Lower lobe of right lung (tissue), 2 donors: ENCODE results near the gene ATRN. TPM values are rescaled to one million over a fixed set of nuclear protein-coding genes. Genes with fewer than 3 reads are reported as not detected.
A peak's percentile ranks its signal among the peaks of the same experiment; 100 is the strongest.
"Not testable (repeated sequence)": the region's sequence is repeated elsewhere in the genome, so short reads cannot be mapped to it uniquely, and the experiment has no call there.

Experiments used
- ATAC-seq, 2 donors: fragments of 200-7000 bp; cut with Tn5 transposase; one replicate each; pipeline ENCODE4 v1.9.1; 2020 to 2022; ENCODE audit warnings: mild to moderate bottlenecking in 2 of 2, moderate library complexity in 2 of 2
- DNase-seq: peaks from one replicate; pipeline ENCODE4 v3.0.0-alpha.2; 2020
- H3K27ac ChIP-seq: fragments of 200-600 bp; one replicate; pipeline ENCODE4 v1.8.0; 2022
- H3K27me3 ChIP-seq: fragments of 200-600 bp; one replicate; pipeline ENCODE4 v1.8.0; 2022; ENCODE audit warnings: low read depth
- H3K36me3 ChIP-seq: fragments of 200-600 bp; one replicate; pipeline ENCODE4 v1.8.0; 2022; ENCODE audit warnings: mild to moderate bottlenecking
- H3K4me1 ChIP-seq: fragments of 200-600 bp; one replicate; pipeline ENCODE4 v1.8.0; 2022
- H3K4me3 ChIP-seq: fragments of 200-600 bp; one replicate; pipeline ENCODE4 v1.8.0; 2022; ENCODE audit warnings: mild to moderate bottlenecking
- H3K9me3 ChIP-seq: fragments of 200-600 bp; one replicate; pipeline ENCODE4 v1.8.0; 2022
- intact Hi-C: fragments of 100-400 bp; cut with DNase I; formaldehyde crosslinking; loops from one replicate; pipeline ENCODE4 v1.11.0; 2022
- total RNA-seq: library from RNA; stranded (reverse); fragmentation: NEBNext Ultra II Directional; extraction: Animal tissue kit (Norgen Biotek cat#: 25700); gene quantifications from one replicate; pipeline ENCODE4 v1.2.1, GENCODE V29; 2021
- TF ChIP-seq, protein P1 (sequence below): fragments of 200-600 bp; IDR thresholded peaks from one replicate; pipeline ENCODE4 v1.8.0; 2022; ENCODE audit warnings: antibody characterized with exemption, mild to moderate bottlenecking
- donor health status: DM: no; HTN: yes; CAD: no; lungs with severe emphysema.

Gene ATRN
- total RNA-seq, 1 donor from 2014 or later = 29.2 TPM

DNA sequence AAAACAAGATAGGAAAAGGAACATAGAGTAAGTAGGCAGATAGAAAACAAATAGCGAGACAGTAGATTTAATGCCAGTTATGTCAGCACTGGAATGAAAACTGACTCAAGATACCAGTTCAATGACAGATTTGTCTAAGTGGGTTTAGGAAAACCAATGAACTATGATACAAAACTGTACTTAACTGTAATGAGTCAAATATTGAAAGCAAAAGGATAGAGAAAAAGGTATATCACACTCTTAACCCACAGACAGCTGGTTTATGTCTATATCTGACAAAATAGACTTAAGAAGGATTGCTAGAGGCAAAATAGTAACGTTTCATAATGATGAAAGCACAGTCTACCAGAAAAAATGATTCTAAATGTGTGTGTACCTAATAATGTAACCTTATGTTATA lies 38.2 kb downstream of the ATRN start:
- Histone ChIP-seq H3K4me1 (no peaks in the 10 kb centered on the region), H3K27me3 (no peaks in the 10 kb centered on the region), H3K27ac (no peak overlapping the region), H3K4me3 (no peak overlapping the region), H3K9me3 (no peaks in the 10 kb centered on the region), H3K36me3 (no peaks in the 10 kb centered on the region)
- no peak for DNase-seq
- intact Hi-C loops = no loop called here
- TF ChIP-seq, protein P1, sequence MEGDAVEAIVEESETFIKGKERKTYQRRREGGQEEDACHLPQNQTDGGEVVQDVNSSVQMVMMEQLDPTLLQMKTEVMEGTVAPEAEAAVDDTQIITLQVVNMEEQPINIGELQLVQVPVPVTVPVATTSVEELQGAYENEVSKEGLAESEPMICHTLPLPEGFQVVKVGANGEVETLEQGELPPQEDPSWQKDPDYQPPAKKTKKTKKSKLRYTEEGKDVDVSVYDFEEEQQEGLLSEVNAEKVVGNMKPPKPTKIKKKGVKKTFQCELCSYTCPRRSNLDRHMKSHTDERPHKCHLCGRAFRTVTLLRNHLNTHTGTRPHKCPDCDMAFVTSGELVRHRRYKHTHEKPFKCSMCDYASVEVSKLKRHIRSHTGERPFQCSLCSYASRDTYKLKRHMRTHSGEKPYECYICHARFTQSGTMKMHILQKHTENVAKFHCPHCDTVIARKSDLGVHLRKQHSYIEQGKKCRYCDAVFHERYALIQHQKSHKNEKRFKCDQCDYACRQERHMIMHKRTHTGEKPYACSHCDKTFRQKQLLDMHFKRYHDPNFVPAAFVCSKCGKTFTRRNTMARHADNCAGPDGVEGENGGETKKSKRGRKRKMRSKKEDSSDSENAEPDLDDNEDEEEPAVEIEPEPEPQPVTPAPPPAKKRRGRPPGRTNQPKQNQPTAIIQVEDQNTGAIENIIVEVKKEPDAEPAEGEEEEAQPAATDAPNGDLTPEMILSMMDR = no peak
- no peak for ATAC-seq

DNA sequence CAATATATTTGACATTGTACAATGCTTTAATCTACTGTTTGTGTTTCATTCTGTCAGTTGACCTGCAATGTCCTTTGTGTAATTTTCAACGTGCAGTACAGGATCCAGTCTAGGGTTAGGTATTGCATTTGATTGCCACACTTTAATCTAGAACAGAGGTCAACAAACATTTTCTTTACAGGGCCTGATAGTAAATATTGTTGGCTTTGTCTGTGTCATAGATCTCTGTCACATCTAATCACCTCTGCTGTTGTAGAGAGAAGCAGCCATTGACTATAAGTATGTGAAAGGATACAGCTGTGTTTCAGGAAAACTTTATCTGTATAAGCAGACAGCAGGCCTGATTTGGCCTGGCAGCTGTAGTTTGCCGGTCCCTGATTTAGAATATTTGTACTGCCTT lies 39.3 kb downstream of the ATRN start:
- TF ChIP-seq, protein P1 = no peak
- Histone ChIP-seq H3K9me3 (no peaks in the 10 kb centered on the region), H3K27me3 (no peaks in the 10 kb centered on the region), H3K36me3 (no peaks in the 10 kb centered on the region), H3K27ac (no peak overlapping the region), H3K4me3 (no peak overlapping the region), H3K4me1 (no peaks in the 10 kb centered on the region)
- no peak for ATAC-seq
- DNase-seq = no peak
- intact Hi-C loops = no loop called here

DNA sequence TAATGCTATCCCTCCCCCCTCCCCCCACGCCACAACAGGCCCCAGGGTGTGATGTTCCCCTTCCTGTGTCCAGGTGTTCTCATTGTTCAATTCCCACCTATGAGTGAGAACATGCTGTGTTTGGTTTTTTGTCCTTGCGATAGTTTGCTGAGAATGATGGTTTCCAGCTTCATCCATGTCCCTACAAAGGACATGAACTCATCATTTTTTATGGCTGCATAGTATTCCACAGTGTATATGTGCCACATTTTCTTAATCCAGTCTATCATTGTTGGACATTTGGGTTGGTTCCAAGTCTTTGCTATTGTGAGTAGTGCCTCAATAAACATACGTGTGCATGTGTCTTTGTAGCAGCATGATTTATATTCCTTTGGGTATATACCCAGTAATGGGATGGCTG lies 41.4 kb downstream of the ATRN start:
- H3K27me3 ChIP-seq, H3K27ac ChIP-seq, DNase-seq, intact Hi-C loops, H3K4me1 ChIP-seq, H3K9me3 ChIP-seq, H3K4me3 ChIP-seq, H3K36me3 ChIP-seq, ATAC-seq: not testable (repeated sequence)

DNA sequence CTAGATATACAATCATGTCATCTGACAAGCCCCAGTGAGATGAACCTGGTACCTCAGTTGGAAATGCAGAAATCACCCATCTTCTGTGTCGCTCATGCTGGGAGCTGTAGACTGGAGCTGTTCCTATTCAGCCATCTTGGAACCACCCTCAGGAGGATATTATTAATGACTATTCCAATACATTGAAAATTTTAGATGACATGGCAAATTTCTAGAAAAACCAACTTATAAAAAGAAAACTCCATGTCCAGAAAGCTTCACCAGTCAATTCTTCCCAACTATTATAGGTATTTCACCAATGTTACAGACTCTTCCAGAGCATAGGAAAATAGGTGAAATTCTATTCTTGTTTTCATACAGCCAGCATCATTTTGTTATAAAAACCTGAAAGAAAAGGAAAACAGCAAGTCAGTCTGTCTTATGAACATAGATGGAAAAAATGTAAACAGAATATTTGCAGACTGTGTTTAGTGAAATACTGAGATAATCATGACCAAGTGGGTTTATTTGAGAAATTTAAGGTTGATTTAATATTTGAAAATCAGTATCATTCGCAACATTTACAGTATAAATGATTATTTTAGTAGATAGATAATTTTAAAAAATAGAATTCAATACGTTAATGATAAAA lies 43.3 kb downstream of the ATRN start:
- TF ChIP-seq, protein P1 = no peak
- Histone ChIP-seq H3K27me3 (no peaks in the 10 kb centered on the region), H3K4me3 (no peak overlapping the region), H3K27ac (no peak overlapping the region), H3K36me3 (no peaks in the 10 kb centered on the region), H3K9me3 (no peaks in the 10 kb centered on the region), H3K4me1 (no peaks in the 10 kb centered on the region)
- DNase-seq = no peak
- intact Hi-C loops = no loop called here
- no peak for ATAC-seq

DNA sequence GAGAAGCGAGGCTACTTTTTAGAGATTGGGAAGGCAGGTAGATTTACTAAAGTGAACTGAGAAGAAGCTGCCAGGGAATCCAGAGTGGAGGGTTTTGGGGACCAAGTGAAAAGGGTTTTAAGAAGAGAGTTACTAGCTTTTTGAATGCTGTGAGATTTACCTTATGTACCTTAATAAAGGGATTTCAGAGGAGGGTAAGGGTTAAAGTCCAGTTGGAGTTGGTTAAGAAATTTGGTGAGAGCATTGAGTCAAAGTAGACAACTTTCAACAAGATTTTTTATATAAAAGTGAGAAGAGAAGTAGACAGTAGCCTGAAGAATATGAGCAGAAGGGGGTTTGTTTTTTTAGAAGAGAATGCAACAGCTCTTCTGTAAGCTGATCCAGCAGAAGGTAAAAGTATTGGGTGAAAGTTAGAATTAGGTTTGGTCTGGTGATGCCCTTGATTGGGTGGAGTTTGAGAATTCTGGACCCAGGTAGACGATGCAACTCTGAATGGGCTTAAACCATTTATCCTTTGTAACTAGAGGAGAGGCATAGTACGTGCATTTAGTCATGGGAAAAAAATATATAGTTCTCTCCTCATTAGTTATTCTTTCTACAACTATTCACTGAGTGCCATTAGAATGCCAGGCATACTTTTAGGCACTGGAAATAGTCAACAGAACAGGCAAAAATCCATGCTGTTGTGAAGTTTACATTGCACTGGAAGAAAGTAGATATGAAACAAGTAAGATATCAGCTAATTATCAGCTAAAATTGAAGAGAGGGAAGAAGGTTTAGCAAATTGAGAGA lies 44.8 kb downstream of the ATRN start:
- TF ChIP-seq, protein P1 = no peak
- H3K4me3 ChIP-seq = no peak overlapping the region
- no peaks in the 10 kb centered on the region for H3K27me3 ChIP-seq
- DNase-seq = no peak
- no peaks in the 10 kb centered on the region for H3K4me1 ChIP-seq
- no peaks in the 10 kb centered on the region for H3K36me3 ChIP-seq
- no peak overlapping the region for H3K27ac ChIP-seq
- ATAC-seq = peak in 1 of 2 donors; percentile 42
- intact Hi-C loops = no loop called here
- H3K9me3 ChIP-seq = no peaks in the 10 kb centered on the region
